Stimulated activated CD4-positive, alpha-beta T cell treated with anti-CD3 and anti-CD28 coated beads, Interleukin-4, amount 100 ng/mL, for 24 hours (primary cell): Measurements from ENCODE around the gene ZNF77.
"Not testable (repeated sequence)": the region's sequence is repeated elsewhere in the genome, so short reads cannot be mapped to it uniquely, and the experiment has no call there.

ENCODE experiments used
- DNase-seq: peaks from one replicate; pipeline ENCODE4 v3.0.0-alpha.2; 2020

ZNF77 gene

DNA sequence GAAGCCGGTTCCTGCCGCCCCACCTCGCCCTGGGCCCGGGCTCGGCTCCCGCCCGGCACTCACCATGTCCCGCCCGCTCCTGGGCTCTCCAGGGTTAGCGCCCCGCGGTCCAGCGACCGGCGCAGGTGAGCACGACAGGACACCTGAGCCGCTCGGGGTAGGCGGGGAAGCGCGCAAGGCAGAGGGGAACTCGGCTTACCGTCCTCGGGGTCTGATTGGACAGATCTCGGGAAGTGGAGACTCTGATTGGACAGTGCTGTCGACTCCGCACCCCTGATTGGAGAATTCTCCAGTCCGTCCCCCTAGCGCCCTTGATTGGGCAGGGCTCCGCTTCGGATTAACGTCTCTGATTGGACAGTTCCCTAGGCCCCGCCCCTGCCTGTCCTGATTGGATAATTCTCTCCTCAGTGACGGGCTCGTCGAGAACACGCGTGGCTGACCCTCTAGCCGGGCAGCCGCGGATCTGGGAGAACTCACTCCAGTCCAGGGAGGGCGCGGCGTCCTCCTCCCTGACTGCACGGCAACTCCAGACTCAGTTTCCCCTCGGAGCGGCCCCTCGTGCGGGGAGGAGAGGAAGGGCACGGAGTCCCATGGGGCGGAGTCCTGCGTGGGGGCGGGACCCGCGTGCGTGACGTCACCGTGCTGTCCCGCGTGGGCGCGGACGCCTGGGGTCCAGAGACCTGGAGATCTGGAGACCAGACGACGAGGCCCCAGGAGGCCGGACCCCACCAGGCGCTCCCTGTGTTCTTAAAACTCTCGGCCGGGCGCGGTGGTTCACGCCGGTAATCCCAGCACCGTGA is at the start of gene ZNF77:
Gene ZNF77, minus strand, starts transcription at position 197 of the 800 bp plus-strand sequence. Its CDS starts 131 bp downstream, at position 66.
- peak; percentile 99 for DNase-seq

- DNase-seq = no peak
Measured at GRCh38 chr19:2993579-2993978, 48.8 kb upstream of the ZNF77 start.

DNA sequence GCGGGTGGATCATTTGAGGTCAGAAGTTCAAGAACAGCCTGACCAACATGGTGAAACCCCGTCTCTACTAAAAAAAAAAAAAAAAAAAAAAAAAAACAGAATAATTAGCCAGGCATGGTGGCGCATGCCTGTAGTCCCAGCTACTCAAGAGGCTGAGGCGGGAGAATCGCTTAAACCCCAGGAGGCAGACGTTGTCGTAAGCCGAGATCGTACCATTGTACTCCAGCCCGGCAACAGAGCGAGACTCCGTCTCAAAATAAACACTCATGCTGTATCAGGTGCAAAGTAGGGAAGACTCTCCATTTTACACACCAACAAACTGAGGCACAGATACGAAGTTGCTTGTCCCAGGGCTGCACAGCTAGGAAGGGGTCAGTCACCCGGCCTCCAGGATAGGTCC is 48.2 kb upstream of the ZNF77 start:
- DNase-seq = no peak

- not testable (repeated sequence) for DNase-seq
Measured at GRCh38 chr19:2992333-2992732, 47.6 kb upstream of the ZNF77 start.

GRCh38 chr19:2989236-2989946 is 44.6 kb upstream of the ZNF77 start:
- DNase-seq = no peak

DNA sequence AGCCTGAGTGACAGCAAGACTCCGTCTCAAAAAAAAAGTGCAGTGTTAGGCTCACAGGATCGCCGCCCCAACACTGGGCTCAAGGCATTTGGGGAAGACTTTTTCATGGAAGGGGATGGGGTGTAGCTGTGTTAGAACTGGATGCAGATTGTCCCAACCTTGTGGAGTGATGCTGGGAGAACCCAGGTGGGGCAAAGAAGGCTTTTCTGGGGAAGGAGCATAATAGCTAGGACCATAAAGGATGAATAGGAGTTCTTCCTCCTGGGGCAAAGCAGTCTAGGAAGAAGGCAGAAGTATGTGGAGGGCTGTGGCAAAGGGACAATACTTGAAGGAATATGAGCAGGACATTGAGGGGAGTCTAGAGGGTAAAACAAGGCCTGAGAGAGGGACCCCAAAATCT is 43.8 kb upstream of the ZNF77 start:
- no peak for DNase-seq

DNA sequence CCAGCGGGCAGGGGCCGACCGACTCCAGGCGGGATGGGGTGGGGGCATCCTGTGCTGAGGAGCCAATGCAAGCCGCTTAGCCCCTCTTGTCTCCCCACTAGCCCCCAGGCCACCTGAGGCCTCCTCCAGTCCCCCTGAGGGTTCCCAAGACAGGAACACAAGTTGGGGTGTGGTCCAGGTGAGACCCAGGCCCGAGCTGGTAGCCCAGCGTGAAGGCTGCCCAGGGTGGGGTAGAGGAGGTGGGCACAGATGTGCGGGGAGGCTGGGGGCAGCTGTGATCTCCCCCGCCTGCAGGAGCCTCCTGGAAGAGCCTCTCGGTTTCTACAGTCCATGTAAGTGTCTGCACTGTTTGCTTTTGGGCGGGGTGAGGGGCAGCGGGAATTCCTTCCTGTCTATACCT is 43.0 kb upstream of the ZNF77 start:
- no peak for DNase-seq

DNA sequence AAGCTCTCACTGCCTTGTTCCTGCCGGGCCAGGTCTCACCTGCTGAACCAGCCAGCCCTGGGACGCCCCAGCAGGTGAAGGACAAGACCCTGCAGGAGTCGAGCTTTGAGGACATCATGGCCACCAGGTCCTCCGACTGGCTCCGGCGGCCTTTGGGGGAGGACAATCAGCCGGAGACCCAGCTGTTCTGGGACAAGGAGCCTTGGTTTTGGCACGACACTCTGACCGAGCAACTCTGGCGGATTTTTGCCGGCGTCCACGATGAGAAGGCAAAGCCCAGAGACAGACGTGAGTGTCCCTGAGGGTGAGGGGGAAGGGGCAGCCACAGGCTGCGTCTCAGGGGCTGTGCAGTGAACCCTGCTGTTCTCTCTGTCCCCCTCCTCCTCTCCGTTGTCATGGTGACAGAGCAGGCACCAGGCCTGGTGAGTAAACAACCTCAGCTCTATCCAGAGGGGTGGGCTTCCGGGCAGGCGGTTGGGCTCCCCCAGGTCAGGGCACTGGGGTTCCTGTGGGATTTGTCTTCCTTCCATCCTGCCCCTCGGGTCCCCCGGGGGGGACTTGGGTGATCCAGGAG is 42.3 kb upstream of the ZNF77 start:
- no peak for DNase-seq

DNA sequence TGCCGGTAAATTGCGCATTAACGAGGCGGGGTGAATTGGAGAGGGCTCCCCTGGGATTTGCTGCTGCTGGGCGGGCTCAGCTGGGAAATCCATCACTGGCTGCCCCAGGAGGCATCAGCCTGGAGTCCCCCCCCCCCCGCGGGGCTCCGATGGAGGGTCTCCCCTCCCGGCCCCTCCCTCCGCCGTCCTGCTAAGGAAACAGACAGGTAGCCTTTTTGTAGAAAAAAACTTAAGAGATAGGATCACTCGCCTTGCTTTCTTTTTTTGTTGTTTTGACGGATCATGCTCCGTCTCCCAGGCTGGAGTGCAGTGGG is 39.4 kb upstream of the ZNF77 start:
- no peak for DNase-seq

GRCh38 chr19:2983351-2984214 is 38.8 kb upstream of the ZNF77 start:
- DNase-seq = no peak

- no peak for DNase-seq
Measured at GRCh38 chr19:2982983-2983350, 38.2 kb upstream of the ZNF77 start.

DNA sequence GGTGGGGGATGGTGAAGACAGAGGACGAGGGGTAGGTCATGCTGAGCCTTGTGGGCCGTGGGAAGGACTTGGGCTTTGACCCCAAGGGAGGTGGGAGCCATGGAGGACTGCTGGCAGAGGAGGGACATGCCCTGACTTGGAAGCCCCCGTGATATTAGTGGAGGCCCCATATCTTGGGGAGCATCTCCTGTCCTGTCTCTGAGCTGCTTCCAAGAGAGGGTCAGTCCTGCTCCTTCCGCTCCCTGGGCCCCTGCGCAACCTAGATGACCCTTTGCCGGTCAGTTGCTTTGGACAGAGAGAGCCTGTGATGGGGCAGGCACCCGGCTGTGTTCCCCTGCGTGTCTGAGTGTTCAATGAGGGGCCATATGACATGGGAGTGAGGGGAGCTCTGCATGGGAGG is 37.8 kb upstream of the ZNF77 start:
- DNase-seq = no peak

DNA sequence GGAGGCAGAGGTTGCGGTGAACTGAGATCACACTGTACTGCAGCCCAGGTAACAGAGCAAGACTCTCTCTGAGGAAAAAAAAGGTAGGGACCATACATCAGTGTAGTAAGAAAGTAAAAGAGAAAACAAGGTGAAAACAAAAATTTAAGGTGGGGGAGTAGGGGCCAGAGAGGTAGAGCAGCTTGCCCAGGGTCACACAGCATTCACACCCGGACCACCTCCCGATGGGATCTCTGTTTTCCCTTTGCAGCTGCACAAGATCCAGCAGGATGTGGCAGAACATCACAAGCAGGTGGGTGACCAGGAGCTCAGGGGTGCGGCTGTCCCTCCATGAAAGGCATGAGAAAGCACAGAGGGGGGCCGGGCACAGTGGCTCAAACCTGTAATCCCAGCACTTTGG is 37.1 kb upstream of the ZNF77 start:
- no peak for DNase-seq

DNA sequence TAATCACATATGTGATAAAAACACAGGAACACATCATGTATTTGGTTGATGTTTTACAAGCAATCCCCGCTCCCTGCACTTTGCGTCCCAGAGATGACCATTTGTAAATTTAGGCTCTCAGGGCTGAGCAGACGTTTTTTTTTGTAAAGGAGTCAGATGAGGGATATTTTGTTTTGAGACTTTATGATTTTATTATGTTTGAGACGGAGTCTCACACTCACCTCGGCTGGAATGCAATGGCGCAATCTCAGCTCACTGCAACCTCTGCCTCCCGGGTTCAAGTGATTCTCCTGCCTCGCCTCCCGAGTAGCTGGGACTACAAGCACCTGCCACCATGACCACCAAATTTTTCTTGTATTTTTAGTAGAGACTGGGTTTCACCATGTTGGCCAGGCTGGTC is 34.0 kb upstream of the ZNF77 start:
- DNase-seq = no peak

DNA sequence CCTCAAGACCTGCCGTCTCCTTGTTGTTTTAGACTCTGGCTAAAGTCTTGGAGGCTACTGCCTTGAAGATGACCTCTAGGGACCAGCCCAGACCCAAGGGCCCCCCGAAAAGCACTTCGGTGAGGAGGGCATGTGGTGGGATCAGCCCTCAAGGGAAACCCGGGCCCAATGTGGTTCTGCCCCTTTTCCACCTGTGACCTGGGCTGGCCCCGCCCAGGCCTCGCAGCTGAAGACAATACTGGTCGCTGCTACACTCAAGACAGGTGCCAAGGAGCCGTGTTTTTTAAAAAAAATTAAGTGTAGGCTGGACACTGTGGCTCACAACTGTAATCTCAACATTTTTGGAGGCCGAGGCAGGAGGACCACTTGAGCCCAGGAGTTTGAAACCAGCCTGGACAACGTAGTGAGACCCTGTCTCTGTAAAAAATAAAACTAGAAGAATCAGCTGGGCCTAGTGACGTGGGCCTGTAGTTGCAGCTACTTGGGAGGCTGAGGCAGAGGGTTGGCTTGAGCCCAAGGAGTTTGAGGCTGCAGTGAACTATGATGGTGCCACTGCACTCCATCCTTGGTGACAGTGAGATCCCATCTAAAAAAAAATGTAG is 33.5 kb upstream of the ZNF77 start:
- no peak for DNase-seq

DNA sequence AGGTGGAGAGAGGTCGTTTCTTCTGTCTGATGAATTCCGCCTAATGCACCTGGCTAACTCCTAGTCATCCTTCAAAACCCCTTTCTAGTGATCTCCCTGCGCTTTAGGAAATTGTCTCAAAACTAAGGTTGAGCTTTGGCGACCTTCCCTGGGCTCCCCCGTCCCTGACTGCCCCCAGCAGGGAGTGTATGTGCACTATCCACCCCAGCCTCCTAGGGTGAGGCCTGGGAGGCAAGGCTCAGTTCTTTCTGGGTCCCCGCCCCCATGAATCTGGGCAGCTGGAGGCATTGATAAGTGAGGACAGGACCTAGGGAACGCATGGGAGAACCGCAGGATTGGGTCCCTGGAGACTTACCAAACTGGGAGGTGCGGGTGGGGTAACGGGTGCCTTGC is 33.0 kb upstream of the ZNF77 start:
- no peak for DNase-seq

DNA sequence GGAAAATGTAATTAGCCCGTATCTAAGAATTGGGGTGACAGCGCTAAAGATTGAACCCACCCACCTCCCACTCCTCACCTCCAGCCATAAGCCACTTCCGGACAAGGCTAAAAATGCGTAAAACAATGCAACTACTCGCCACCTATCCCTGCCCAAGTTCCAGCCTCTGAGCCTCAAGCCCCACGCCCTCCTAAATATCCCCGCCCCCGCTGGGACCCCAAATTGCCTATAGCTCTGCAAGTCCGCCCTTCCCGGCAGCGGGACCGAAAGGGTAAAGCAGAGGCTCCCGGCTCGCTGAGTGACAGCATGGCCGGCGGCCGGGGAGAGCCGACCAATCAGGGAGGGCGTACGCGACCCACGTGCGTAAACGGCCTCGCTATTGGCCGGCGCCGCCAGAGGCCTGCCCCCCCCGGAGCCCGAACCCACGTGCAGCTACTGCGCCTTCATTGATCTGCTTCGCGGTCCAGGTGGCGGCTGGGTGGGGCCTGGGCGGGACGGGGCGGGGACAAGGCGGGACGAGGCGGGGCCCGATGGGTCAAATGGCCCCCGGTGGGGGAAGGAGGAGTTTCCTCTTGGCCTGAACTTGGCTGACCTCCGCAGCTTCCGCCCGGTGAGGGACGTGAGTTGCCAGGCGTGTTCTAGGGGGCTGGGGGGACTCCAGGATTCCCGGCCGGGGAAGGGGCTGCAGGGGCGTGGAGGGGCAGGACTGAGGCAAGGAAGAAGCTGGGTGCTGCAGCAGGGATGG is 32.4 kb upstream of the ZNF77 start, which contains the start of gene TLE6:
Gene TLE6, plus strand, starts transcription at position 564 of the 745 bp plus-strand sequence. CDS start 670 bp downstream, outside the sequence.
- peak; percentile 94 for DNase-seq

- no peak for DNase-seq
Measured at GRCh38 chr19:2976609-2977000, 31.8 kb upstream of the ZNF77 start.

GRCh38 chr19:2974342-2975041 is 29.7 kb upstream of the ZNF77 start:
- DNase-seq = no peak

GRCh38 chr19:2973229-2973628 is 28.5 kb upstream of the ZNF77 start:
- DNase-seq = no peak

GRCh38 chr19:2970201-2970835 is 25.5 kb upstream of the ZNF77 start:
- DNase-seq = no peak
